GM20000 (cell line): ENCODE measurements around the gene COL15A1.
"Not testable (repeated sequence)": the region's sequence is repeated elsewhere in the genome, so short reads cannot be mapped to it uniquely, and the experiment has no call there.

Experiments
- DNase-seq: peaks from one replicate; pipeline ENCODE4 v3.0.0; 2012; ENCODE audit warnings: low spot score
- TF ChIP-seq, protein P1 (sequence below): IDR thresholded peaks from 2 replicates; pipeline ENCODE4 v1.5.1; 2012; ENCODE audit warnings: mild to moderate bottlenecking, control low read depth; ENCODE audit errors: extremely low read depth, missing control alignments

The COL15A1 gene

GRCh38 chr9:98908897-98909634, 34.6 kb upstream of the COL15A1 start:
- no peak for DNase-seq
- TF ChIP-seq, protein P1, sequence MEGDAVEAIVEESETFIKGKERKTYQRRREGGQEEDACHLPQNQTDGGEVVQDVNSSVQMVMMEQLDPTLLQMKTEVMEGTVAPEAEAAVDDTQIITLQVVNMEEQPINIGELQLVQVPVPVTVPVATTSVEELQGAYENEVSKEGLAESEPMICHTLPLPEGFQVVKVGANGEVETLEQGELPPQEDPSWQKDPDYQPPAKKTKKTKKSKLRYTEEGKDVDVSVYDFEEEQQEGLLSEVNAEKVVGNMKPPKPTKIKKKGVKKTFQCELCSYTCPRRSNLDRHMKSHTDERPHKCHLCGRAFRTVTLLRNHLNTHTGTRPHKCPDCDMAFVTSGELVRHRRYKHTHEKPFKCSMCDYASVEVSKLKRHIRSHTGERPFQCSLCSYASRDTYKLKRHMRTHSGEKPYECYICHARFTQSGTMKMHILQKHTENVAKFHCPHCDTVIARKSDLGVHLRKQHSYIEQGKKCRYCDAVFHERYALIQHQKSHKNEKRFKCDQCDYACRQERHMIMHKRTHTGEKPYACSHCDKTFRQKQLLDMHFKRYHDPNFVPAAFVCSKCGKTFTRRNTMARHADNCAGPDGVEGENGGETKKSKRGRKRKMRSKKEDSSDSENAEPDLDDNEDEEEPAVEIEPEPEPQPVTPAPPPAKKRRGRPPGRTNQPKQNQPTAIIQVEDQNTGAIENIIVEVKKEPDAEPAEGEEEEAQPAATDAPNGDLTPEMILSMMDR = no peak

GRCh38 chr9:98909935-98910334, 33.8 kb upstream of the COL15A1 start:
- no peak for DNase-seq
- TF ChIP-seq, protein P1 = no peak

DNA sequence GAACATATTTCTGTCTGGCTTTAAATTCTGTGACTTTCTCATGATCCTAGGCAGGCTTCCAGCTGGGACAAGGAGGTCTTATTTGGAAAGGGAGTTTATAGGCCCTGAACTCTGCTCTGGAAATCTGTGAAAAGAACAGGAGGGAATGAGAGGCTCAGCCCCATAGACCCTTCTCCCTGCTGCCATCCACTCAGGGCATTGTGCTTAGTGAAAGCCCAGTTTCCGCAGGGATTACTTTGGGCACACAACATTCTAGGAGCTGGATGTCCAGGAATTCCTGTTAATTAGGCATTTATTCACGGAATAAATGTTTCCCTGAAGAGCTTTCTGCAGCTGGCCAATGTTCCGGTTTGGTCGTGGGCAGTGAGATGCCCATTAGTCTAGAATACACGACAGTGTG, 32.7 kb upstream of the COL15A1 start:
- no peak for DNase-seq
- TF ChIP-seq, protein P1 = no peak

GRCh38 chr9:98911738-98912137, 32.0 kb upstream of the COL15A1 start:
- DNase-seq = not testable (repeated sequence)

DNA sequence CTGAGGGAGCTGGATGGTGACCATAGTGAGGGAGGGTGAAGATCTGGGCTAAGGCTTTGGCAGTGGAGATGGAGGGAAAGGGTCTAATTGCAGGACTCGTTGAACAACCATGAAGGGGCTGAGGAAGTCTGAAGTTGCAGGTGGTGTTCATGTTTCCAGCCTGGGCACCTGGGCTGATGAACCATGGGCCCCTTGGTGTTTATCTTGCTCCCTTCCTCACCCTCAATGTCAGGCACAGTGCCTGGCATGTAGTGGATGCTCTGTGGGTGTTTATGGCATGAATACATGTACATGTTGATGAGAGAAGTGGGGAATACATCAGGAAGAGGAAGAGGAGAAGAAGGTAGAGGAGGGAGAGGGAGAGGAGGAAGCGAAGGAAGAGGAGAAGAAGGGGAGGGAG, 31.3 kb upstream of the COL15A1 start:
- TF ChIP-seq, protein P1 = no peak
- no peak for DNase-seq

DNA sequence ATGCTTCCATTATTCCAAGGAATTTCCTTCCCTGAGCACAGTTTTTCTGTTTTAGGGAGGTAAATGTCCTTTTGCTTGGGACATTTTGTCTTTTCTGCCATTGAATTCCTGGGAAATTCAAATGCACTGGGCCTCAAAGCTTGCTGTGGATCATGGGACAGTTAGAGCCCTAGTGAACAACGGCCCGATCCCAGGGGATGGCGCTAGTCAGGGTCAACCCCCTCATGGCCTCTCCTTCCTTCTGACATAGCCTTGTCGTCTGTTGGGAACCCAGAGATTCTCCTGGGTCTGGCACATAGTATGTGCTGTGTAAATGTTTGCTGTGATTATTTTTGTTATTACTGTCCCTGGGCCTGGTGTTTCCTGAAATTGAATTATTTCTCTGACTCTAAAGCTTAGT, 30.7 kb upstream of the COL15A1 start:
- TF ChIP-seq, protein P1 = no peak
- DNase-seq = no peak

- DNase-seq = no peak
- TF ChIP-seq, protein P1 = no peak
These were observed 30.0 kb upstream of the COL15A1 start for GRCh38 chr9:98913705-98914104.

DNA sequence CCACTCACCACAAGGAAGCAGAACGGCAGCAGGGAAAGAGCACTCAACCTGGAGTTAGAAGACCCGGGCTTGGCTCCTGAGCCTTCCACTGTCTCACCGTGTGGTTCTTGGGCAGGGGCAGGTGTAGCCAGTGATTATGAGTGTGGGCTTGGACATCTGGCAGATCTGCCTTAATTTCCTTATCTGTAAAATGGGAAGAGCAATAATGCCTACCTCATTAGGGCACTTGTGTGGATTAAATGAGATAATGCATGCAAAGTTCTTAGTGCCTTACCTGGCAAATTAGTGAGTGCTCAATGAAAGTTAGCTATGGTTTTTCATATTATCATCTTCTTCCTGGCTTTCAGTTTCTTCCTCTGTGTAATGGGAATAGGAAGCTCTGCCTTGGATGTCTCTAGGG, 28.1 kb upstream of the COL15A1 start:
- no peak for DNase-seq
- TF ChIP-seq, protein P1 = no peak
